Testis (tissue), 3 donors: Measurements from ENCODE around the gene C9orf152. TPM values are rescaled to one million over a fixed set of nuclear protein-coding genes. Genes with fewer than 3 reads are reported as not detected.

ENCODE experiments used
- DNase-seq: peaks from one replicate; pipeline ENCODE4 v3.0.0-alpha.2; 2019
- H3K27ac ChIP-seq, 2 donors: fragments of 200-600 bp; sonication (generic); one replicate each; pipeline ENCODE4 v1.5.1; 2019
- H3K27me3 ChIP-seq: fragments of 200-600 bp; sonication (generic); one replicate; pipeline ENCODE4 v1.5.1; 2019
- H3K36me3 ChIP-seq: fragments of 200-600 bp; sonication (generic); one replicate; pipeline ENCODE4 v1.5.1; 2017; ENCODE audit warnings: low read depth; ENCODE audit errors: missing control alignments
- H3K4me1 ChIP-seq: fragments of 200-600 bp; sonication (generic); one replicate; pipeline ENCODE4 v1.5.1; 2019
- H3K4me3 ChIP-seq, 2 donors: fragments of 200-600 bp; sonication (generic); one replicate each; pipeline ENCODE4 v1.5.1; 2017 to 2019
- H3K9me3 ChIP-seq: fragments of 200-600 bp; sonication (generic); one replicate; pipeline ENCODE4 v1.5.1; 2017
- CTCF ChIP-seq, 3 experiments: fragments of 450-650 bp in 2 of 3; fragments of 200-600 bp in 1 of 3; sonication (generic) in 1 of 3; IDR thresholded peaks; one replicate each; pipeline ENCODE4 v1.5.1; 2016 to 2019; ENCODE audit warnings: antibody characterized with exemption in 3 of 3, mild to moderate bottlenecking in 2 of 3, moderate library complexity in 1 of 3
- POLR2A ChIP-seq: fragments of 450-650 bp; IDR thresholded peaks from one replicate; pipeline ENCODE4 v1.6.1; 2017; ENCODE audit warnings: antibody characterized with exemption, mild to moderate bottlenecking, moderate library complexity
- WGBS, 2 donors: methylation state at CpG; one replicate each; pipeline ENCODE4 v1.1.5; 2018; 5-methylcytosine and 5-hydroxymethylcytosine counted together
- intact Hi-C: fragments of 100-400 bp; cut with DNase I; formaldehyde crosslinking; loops from one replicate; pipeline ENCODE4 v1.15.1; 2023; ENCODE audit warnings: low total_unique reads
- polyA plus RNA-seq: library from polyadenylated mRNA; stranded (reverse); fragments of 350-450 nt; fragmentation: Illumina TruSeq; extraction: RNeasy Lipid Tissue Mini Kit (QIAGEN cat#74804); gene quantifications from one replicate; pipeline ENCODE4 v1.2.3, GENCODE V29; 2014; ENCODE audit warnings: low read depth, low replicate concordance; ENCODE audit not compliant: insufficient read depth
- total RNA-seq, 2 donors: library from RNA; depleted of rRNA; stranded (reverse); fragments of >200 nt; gene quantifications; one replicate each; pipeline ENCODE4 v1.2.3, GENCODE V29; 2016

The C9orf152 gene
- total and polyA plus RNA-seq, 3 donors from 2014 or later, result not detected

- intact Hi-C loops, result no loop called here
- Histone ChIP-seq H3K4me3 (no peak overlapping the region), H3K27ac (no peak overlapping the region), H3K4me1 (no peaks in the 10 kb centered on the region), H3K36me3 (no peaks in the 10 kb centered on the region), H3K27me3 (no peaks in the 10 kb centered on the region), H3K9me3 (no peaks in the 10 kb centered on the region)
- WGBS, 2 donors, result 33 to 51% methylated on average over 10 of the region's 10 CpGs
- DNase-seq, result no peak
- peak; percentile 37 to 84 (median 70) for TF ChIP-seq CTCF (IDR thresholded peaks at IDR 0.05)
- no peak for TF ChIP-seq POLR2A
These were observed 9.7 kb upstream of the C9orf152 start for GRCh38 chr9:110217656-110218099.

- no peak for DNase-seq
- TF ChIP-seq POLR2A, result no peak
- no peak for TF ChIP-seq CTCF (IDR thresholded peaks at IDR 0.05)
- no peak overlapping the region for H3K27ac ChIP-seq
- 90 to 93% methylated on average over 2 of the region's 2 CpGs for WGBS, 2 donors
- H3K4me3 ChIP-seq, result no peak overlapping the region
- H3K4me1 ChIP-seq, result no peaks in the 10 kb centered on the region
- no peaks in the 10 kb centered on the region for H3K27me3 ChIP-seq
- no peaks in the 10 kb centered on the region for H3K9me3 ChIP-seq
- no peaks in the 10 kb centered on the region for H3K36me3 ChIP-seq
- intact Hi-C loops, result no loop called here
These were observed 6.8 kb upstream of the C9orf152 start for GRCh38 chr9:110214586-110215355.

GRCh38 chr9:110214090-110214489 lies 6.1 kb upstream of the C9orf152 start:
- Histone ChIP-seq H3K36me3 (no peaks in the 10 kb centered on the region), H3K27ac (no peak overlapping the region), H3K4me1 (no peaks in the 10 kb centered on the region), H3K4me3 (no peak overlapping the region), H3K27me3 (no peaks in the 10 kb centered on the region), H3K9me3 (no peaks in the 10 kb centered on the region)
- TF ChIP-seq POLR2A (no peak), CTCF (IDR thresholded peaks at IDR 0.05) (no peak)
- no peak for DNase-seq
- 81 to 93% methylated on average over 6 of the region's 6 CpGs for WGBS, 2 donors
- intact Hi-C loops, result no loop called here

GRCh38 chr9:110213413-110214044 lies 5.6 kb upstream of the C9orf152 start:
- H3K36me3 ChIP-seq, result no peaks in the 10 kb centered on the region
- TF ChIP-seq POLR2A (no peak), CTCF (IDR thresholded peaks at IDR 0.05) (no peak)
- no peak overlapping the region for H3K4me3 ChIP-seq
- no peaks in the 10 kb centered on the region for H3K9me3 ChIP-seq
- no peaks in the 10 kb centered on the region for H3K27me3 ChIP-seq
- no peak for DNase-seq
- no peaks in the 10 kb centered on the region for H3K4me1 ChIP-seq
- WGBS, 2 donors, result 96 to 99% methylated on average over 10 of the region's 10 CpGs
- intact Hi-C loops, result no loop called here
- H3K27ac ChIP-seq, result no peak overlapping the region
